ENCODE results near the gene DENND4A.

DNA sequence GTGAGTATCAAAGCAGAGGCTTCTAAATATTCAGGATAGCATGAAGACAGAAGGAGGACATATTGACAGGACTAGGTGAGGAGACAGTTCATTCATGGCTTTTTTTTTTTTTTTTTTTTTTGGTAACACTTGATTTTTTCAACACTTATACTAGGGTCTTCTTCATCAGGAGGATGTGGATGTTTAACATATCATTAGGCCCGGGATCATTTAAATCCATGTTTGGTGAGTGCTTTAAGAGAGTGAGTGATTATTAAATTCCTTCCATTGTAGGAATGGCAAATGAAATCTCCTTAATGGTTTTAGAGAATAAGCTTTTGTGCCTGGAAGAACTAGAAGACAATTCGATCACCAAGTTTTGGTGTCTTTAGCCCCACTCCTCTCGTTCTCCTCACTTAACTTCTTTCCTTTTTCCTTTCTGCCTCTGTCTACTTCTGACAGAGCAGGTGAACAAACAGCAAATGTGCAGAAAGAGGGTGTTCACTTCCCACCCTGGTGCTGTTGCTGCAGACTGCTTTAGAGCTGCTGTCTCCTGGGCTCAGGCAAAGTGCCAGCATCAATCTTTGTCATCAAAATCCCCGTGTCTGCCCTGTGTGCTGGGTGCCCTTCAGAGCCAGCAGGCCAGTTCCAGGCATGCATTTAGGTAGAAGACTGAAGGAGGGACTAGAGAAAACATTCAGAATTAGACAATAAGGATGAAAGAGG, 41.6 kb upstream of the DENND4A start:
- TF ChIP-seq EZH2 (IDR thresholded peaks at IDR 0.05): no peak
- TF ChIP-seq POLR2AphosphoS5 (IDR thresholded peaks at IDR 0.05; ENCODE audit: borderline replicate concordance, low read depth, low read length): no peak
- TF ChIP-seq FOXP2 (optimal IDR thresholded peaks at IDR 0.05; ENCODE audit: control extremely low read depth, extremely low read length, insufficient read depth): no peak
